ENCODE results near the gene GOLGA5. TPM values are rescaled to one million over a fixed set of nuclear protein-coding genes. Genes with fewer than 3 reads are reported as not detected.

Gene GOLGA5
- total RNA-seq, 1 experiment from 2014 or later, result 23.5 TPM

GRCh38 chr14:92751819-92752218, 42.3 kb upstream of the GOLGA5 start:
- ChIA-PET CTCF (no interaction called here), POLR2A (ENCODE audit: unreplicated experiment) (no interaction called here)
- H3K4me3 ChIP-seq (ENCODE audit: low read length), result no peak overlapping the region
- H3K9me2 ChIP-seq (replicated peaks; ENCODE audit: low read length), result no peaks in the 10 kb centered on the region
- no peaks in the 10 kb centered on the region for H3K36me3 ChIP-seq (ENCODE audit: low read depth, low read length)
- H3K9me3 ChIP-seq (ENCODE audit: low read length), result no peaks in the 10 kb centered on the region
- H2AFZ ChIP-seq (ENCODE audit: low read length), result no peak overlapping the region
- H3K79me2 ChIP-seq (ENCODE audit: low read length), result peaks cover 14% of the 10 kb centered on the region
- H3K4me1 ChIP-seq (ENCODE audit: insufficient read depth, low read length), result peaks cover 6% of the 10 kb centered on the region
- H3K9ac ChIP-seq (ENCODE audit: low read length), result no peak overlapping the region
- H3K4me2 ChIP-seq (ENCODE audit: low read length), result no peak overlapping the region
- no peaks in the 10 kb centered on the region for H3K27me3 ChIP-seq (ENCODE audit: low read length)
- ATAC-seq (no peak), DNase-seq (no peak)
- BruUV-seq (replicated peaks), result no TSS peak
- TF ChIP-seq EZH2phosphoT487 (IDR thresholded peaks at IDR 0.05; ENCODE audit: borderline replicate concordance, low read length) (no peak), EZH2 (IDR thresholded peaks at IDR 0.05; ENCODE audit: low read length, unreplicated experiment) (no peak)
- H4K20me1 ChIP-seq (ENCODE audit: low read length), result peaks cover 3% of the 10 kb centered on the region; the same call in 1 of the 2 replicates
- H3K27ac ChIP-seq (ENCODE audit: low read length), result no peak overlapping the region
- no peaks in the 10 kb centered on the region for H3F3A ChIP-seq (ENCODE audit: low read length, unreplicated experiment)
- intact Hi-C loops (cut with micrococcal nuclease), result no loop called here

GRCh38 chr14:92753250-92753649, 40.9 kb upstream of the GOLGA5 start:
- Histone ChIP-seq H3K36me3 (ENCODE audit: low read depth, low read length) (no peaks in the 10 kb centered on the region), H3K27ac (ENCODE audit: low read length) (no peak overlapping the region), H3K4me2 (ENCODE audit: low read length) (no peak overlapping the region), H3K4me3 (ENCODE audit: low read length) (no peak overlapping the region), H4K20me1 (ENCODE audit: low read length) (no peaks in the 10 kb centered on the region), H3K4me1 (ENCODE audit: insufficient read depth, low read length) (peaks cover 6% of the 10 kb centered on the region; the same call in 1 of the 2 replicates), H3K9me2 (replicated peaks; ENCODE audit: low read length) (no peaks in the 10 kb centered on the region), H3K9me3 (ENCODE audit: low read length) (no peaks in the 10 kb centered on the region), H3K9ac (ENCODE audit: low read length) (no peak overlapping the region), H3F3A (ENCODE audit: low read length, unreplicated experiment) (no peaks in the 10 kb centered on the region), H2AFZ (ENCODE audit: low read length) (no peak overlapping the region), H3K79me2 (ENCODE audit: low read length) (0 out of 2 replicates have a peak, but pooled peaks cover under 1% of the 10 kb centered on the region), H3K27me3 (ENCODE audit: low read length) (no peaks in the 10 kb centered on the region)
- no TSS peak for BruUV-seq (replicated peaks)
- POLR2A ChIA-PET (ENCODE audit: unreplicated experiment), result no interaction called here
- no peak for DNase-seq
- CTCF ChIA-PET, result no interaction called here
- TF ChIP-seq CTCF (conservative IDR thresholded peaks at IDR 0.05; ENCODE audit: low read depth, low read length), result no peak
- no peak for TF ChIP-seq EZH2phosphoT487 (IDR thresholded peaks at IDR 0.05; ENCODE audit: borderline replicate concordance, low read length)
- TF ChIP-seq EZH2 (IDR thresholded peaks at IDR 0.05; ENCODE audit: low read length, unreplicated experiment), result no peak
- intact Hi-C loops (cut with micrococcal nuclease), result no loop called here
- ATAC-seq, result no peak

GRCh38 chr14:92754966-92755365, 39.1 kb upstream of the GOLGA5 start:
- no peaks in the 10 kb centered on the region for H3K9me2 ChIP-seq (replicated peaks; ENCODE audit: low read length)
- no peak overlapping the region for H2AFZ ChIP-seq (ENCODE audit: low read length)
- no peaks in the 10 kb centered on the region for H3K4me1 ChIP-seq (ENCODE audit: insufficient read depth, low read length)
- H3K4me2 ChIP-seq (ENCODE audit: low read length), result no peak overlapping the region
- H3K27ac ChIP-seq (ENCODE audit: low read length), result no peak overlapping the region
- TF ChIP-seq EZH2 (IDR thresholded peaks at IDR 0.05; ENCODE audit: low read length, unreplicated experiment), result no peak
- TF ChIP-seq CTCF (conservative IDR thresholded peaks at IDR 0.05; ENCODE audit: low read depth, low read length), result no peak
- no peak for TF ChIP-seq EZH2phosphoT487 (IDR thresholded peaks at IDR 0.05; ENCODE audit: borderline replicate concordance, low read length)
- no peaks in the 10 kb centered on the region for H3F3A ChIP-seq (ENCODE audit: low read length, unreplicated experiment)
- no TSS peak for BruUV-seq (replicated peaks)
- POLR2A ChIA-PET (ENCODE audit: unreplicated experiment), result interaction anchor here (0.6 kb wide), 1 partner anchor 29 kb away, joined by 4 read pairs; no protein-coding TSS in a partner anchor
- H3K79me2 ChIP-seq (ENCODE audit: low read length), result no peaks in the 10 kb centered on the region
- H3K27me3 ChIP-seq (ENCODE audit: low read length), result no peaks in the 10 kb centered on the region
- H3K9me3 ChIP-seq (ENCODE audit: low read length), result no peaks in the 10 kb centered on the region
- no peak for DNase-seq
- intact Hi-C loops (cut with micrococcal nuclease), result no loop called here
- H3K4me3 ChIP-seq (ENCODE audit: low read length), result no peak overlapping the region
- H4K20me1 ChIP-seq (ENCODE audit: low read length), result no peaks in the 10 kb centered on the region
- H3K36me3 ChIP-seq (ENCODE audit: low read depth, low read length), result no peaks in the 10 kb centered on the region
- no peak for ATAC-seq
- no peak overlapping the region for H3K9ac ChIP-seq (ENCODE audit: low read length)
- CTCF ChIA-PET, result no interaction called here

Data from PC-3 (cell line).